ENCODE results near the gene SAMD4B.

GRCh38 chr19:39296055-39296645 is 46.1 kb upstream of the SAMD4B start, which contains the start of gene IFNL1:
- TF ChIP-seq, protein P1, sequence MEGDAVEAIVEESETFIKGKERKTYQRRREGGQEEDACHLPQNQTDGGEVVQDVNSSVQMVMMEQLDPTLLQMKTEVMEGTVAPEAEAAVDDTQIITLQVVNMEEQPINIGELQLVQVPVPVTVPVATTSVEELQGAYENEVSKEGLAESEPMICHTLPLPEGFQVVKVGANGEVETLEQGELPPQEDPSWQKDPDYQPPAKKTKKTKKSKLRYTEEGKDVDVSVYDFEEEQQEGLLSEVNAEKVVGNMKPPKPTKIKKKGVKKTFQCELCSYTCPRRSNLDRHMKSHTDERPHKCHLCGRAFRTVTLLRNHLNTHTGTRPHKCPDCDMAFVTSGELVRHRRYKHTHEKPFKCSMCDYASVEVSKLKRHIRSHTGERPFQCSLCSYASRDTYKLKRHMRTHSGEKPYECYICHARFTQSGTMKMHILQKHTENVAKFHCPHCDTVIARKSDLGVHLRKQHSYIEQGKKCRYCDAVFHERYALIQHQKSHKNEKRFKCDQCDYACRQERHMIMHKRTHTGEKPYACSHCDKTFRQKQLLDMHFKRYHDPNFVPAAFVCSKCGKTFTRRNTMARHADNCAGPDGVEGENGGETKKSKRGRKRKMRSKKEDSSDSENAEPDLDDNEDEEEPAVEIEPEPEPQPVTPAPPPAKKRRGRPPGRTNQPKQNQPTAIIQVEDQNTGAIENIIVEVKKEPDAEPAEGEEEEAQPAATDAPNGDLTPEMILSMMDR (conservative IDR thresholded peaks at IDR 0.05; ENCODE audit: low read depth, low read length): no peak
- no peak for TF ChIP-seq EZH2 (IDR thresholded peaks at IDR 0.05; ENCODE audit: low read length, unreplicated experiment)

Measured in PC-3 (cell line).